Renal cortical epithelial cell (primary cell): ENCODE measurements around the gene TMEM232. TPM values are rescaled to one million over a fixed set of nuclear protein-coding genes. Genes with fewer than 3 reads are reported as not detected.
"Not testable (repeated sequence)": the region's sequence is repeated elsewhere in the genome, so short reads cannot be mapped to it uniquely, and the experiment has no call there.

Source experiments
- DNase-seq: peaks from one replicate; pipeline ENCODE4 v3.0.0-alpha.2; 2011; ENCODE audit warnings: low read depth
- total RNA-seq: library from RNA; depleted of rRNA; stranded (reverse); fragments of >200 nt; gene quantifications from 2 replicates; pipeline ENCODE4 v1.2.3, GENCODE V29; 2014

The TMEM232 gene
- 2.3 and 9.1 TPM in 2 replicates for total RNA-seq

- DNase-seq: peak; percentile 88
These were observed at the start of gene TMEM232 for GRCh38 chr5:110726249-110727024. TSS of gene TMEM232 (minus strand) at chr5:110726671. CDS start at chr5:110667352, 59,319 bp downstream.

GRCh38 chr5:110770286-110770685 lies 43.8 kb upstream of the TMEM232 start:
- DNase-seq: no peak

- peak; percentile 40 for DNase-seq
These were observed 42.7 kb upstream of the TMEM232 start for GRCh38 chr5:110769000-110769681.

- DNase-seq: no peak
These were observed 41.8 kb upstream of the TMEM232 start for GRCh38 chr5:110768138-110768860.

GRCh38 chr5:110760158-110760557 lies 33.7 kb upstream of the TMEM232 start:
- DNase-seq: no peak

GRCh38 chr5:110757118-110757729 lies 30.8 kb upstream of the TMEM232 start:
- DNase-seq: peak; percentile 62

- DNase-seq: no peak
These were observed 27.7 kb upstream of the TMEM232 start for GRCh38 chr5:110754181-110754580.

GRCh38 chr5:110753600-110753999 lies 27.1 kb upstream of the TMEM232 start:
- DNase-seq: no peak

GRCh38 chr5:110752953-110753352 lies 26.5 kb upstream of the TMEM232 start:
- DNase-seq: no peak

- DNase-seq: peak; percentile 16
These were observed 25.7 kb upstream of the TMEM232 start for GRCh38 chr5:110751902-110752762.

- DNase-seq: peak; percentile 86
These were observed 12.6 kb upstream of the TMEM232 start, which contains the start of gene SLC25A46 for GRCh38 chr5:110738812-110739651. TSS of gene SLC25A46 (plus strand) at chr5:110739007. CDS start at chr5:110739120, 113 bp downstream.

- no peak for DNase-seq
These were observed 12.0 kb upstream of the TMEM232 start for GRCh38 chr5:110738503-110738811.

GRCh38 chr5:110736753-110737152 lies 10.3 kb upstream of the TMEM232 start:
- no peak for DNase-seq

GRCh38 chr5:110735556-110735955 lies 9.1 kb upstream of the TMEM232 start:
- DNase-seq: no peak

GRCh38 chr5:110734101-110734500 lies 7.6 kb upstream of the TMEM232 start:
- no peak for DNase-seq

GRCh38 chr5:110731499-110731898 lies 5.0 kb upstream of the TMEM232 start:
- not testable (repeated sequence) for DNase-seq

- peak; percentile 26 for DNase-seq
These were observed 499 bp upstream of the TMEM232 start for GRCh38 chr5:110727025-110727314.

- DNase-seq: no peak
These were observed 8.2 kb downstream of the TMEM232 start for GRCh38 chr5:110718311-110718710.

- no peak for DNase-seq
These were observed 9.9 kb downstream of the TMEM232 start for GRCh38 chr5:110716247-110717245.
